Rectal smooth muscle tissue (tissue), 1 donor: ENCODE results near the gene LRRC26.

Experiments used
- H3K27ac ChIP-seq: one replicate; pipeline ENCODE4 v1.7.0; 2013; ENCODE audit warnings: low read depth, low read length, inconsistent platforms
- H3K27me3 ChIP-seq: one replicate; pipeline ENCODE4 v1.7.0; 2013; ENCODE audit warnings: low read length; ENCODE audit not compliant: control insufficient read depth, insufficient read depth
- H3K36me3 ChIP-seq: one replicate; pipeline ENCODE4 v1.7.0; 2013; ENCODE audit warnings: low read length; ENCODE audit not compliant: control insufficient read depth, insufficient read depth
- H3K4me1 ChIP-seq: one replicate; pipeline ENCODE4 v1.7.0; 2013; ENCODE audit warnings: low read length; ENCODE audit not compliant: control insufficient read depth, insufficient read depth
- H3K4me3 ChIP-seq: one replicate; pipeline ENCODE4 v1.7.0; 2013; ENCODE audit warnings: low read length
- H3K9ac ChIP-seq: one replicate; pipeline ENCODE4 v1.7.0; 2013; ENCODE audit warnings: low read length

Gene LRRC26

DNA sequence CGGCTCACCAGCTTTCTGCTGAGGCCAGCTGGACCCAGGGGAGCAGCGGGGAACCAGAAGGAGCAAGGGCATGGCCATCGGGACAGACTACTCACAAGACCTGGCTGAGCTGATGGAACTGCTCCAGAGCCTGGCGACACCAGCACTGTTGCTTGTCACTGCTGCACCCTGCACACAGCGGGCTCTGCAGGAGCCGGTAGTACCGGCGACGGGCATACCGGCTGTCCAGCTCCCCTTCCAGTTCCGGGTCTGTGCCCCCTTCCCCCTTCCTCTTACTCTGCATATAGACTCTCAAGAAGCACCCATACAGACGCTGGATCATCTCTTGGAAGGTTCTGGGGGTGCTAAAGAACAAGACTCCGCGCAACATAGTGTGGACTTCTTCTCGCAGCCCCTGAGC, 17.5 kb upstream of the LRRC26 start:
- Histone ChIP-seq H3K4me1 (peaks cover 24% of the 10 kb centered on the region), H3K27ac (no peak overlapping the region), H3K27me3 (no peaks in the 10 kb centered on the region), H3K9ac (no peak overlapping the region), H3K4me3 (peak overlapping the region; percentile 90), H3K36me3 (peaks cover 39% of the 10 kb centered on the region)

DNA sequence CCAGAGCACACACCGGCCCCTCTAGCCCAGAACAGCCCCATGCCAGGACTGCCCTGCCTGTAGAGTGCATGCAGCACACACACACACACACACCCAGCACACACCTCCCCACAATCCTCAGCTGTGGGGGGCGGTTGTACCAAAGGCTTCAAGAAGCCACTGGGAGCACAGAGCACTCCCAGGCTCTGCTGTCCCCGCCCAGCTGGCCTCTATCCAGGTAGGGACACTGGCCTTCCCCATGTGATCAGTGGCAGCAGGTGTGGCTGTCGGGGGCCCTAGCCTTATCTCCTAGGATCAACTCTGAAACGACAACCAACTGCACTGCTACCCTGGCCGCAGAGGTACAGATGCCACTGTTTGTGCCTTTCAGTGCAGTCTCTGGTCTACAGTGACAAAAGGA, 16.5 kb upstream of the LRRC26 start:
- peak overlapping the region; percentile 20 for H3K4me3 ChIP-seq
- no peak overlapping the region for H3K9ac ChIP-seq
- peaks cover 34% of the 10 kb centered on the region for H3K36me3 ChIP-seq
- H3K4me1 ChIP-seq, result peaks cover 24% of the 10 kb centered on the region
- no peaks in the 10 kb centered on the region for H3K27me3 ChIP-seq
- no peak overlapping the region for H3K27ac ChIP-seq

DNA sequence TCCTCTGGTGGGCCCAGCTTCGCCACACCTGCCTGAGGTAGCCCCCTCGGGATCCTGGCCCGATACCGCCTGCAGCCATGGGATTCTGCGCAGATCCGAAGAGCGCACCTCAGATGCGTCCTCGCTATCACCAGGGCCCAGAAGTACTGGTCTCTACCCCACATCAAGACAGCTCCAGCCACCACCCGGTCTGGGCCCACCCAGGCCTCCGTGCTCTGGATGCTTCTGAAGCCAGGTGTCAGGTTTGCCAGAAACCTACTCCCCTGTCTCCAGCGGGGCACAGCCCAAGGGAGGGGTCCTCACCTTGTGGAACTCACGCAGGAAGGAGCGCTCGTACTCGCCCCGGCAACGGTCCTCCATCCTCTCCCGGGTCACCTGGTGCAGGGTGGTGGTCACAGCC, 16.1 kb upstream of the LRRC26 start:
- Histone ChIP-seq H3K9ac (no peak overlapping the region), H3K27me3 (no peaks in the 10 kb centered on the region), H3K4me1 (peaks cover 24% of the 10 kb centered on the region), H3K27ac (no peak overlapping the region), H3K4me3 (no peak overlapping the region), H3K36me3 (peaks cover 30% of the 10 kb centered on the region)

DNA sequence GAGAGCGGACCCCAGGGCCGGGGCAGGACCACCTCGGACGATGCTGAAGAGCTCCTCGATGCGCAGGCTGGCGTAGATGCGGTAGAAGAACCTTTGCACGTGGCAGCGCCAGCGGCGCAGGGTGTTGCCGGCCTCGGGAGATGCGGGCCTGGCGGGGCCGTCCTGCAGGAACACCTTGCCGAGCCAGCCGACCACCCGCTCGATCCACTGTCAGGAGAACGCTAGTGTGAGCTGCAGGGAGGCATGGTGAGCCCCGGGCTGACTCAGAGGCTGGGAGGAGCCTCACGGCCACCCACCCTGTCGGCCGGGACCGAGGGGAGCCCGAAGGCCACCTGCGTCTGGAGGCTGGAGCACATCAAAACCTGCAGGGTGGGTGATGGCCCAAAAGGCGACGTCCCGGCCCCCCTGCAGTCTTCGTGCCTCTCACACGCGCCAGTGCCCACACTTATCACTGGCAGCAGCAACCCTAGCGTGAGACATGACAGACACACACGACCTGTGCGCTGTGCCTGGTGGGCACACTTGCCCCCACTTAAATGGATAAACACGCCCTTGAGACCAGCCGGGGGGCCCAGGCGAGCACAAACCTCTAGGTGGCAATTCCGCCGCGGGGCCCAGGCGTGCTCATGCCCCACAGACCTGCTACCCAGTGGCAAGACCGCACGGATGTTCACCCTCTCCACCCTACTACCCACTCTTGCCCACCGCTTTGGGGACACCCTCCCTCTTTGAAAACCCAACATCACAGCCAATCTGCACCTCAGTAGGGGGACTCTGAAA, 15.2 kb upstream of the LRRC26 start:
- Histone ChIP-seq H3K36me3 (peaks cover 32% of the 10 kb centered on the region), H3K27ac (no peak overlapping the region), H3K4me3 (no peak overlapping the region), H3K27me3 (no peaks in the 10 kb centered on the region), H3K9ac (no peak overlapping the region), H3K4me1 (peaks cover 24% of the 10 kb centered on the region)

DNA sequence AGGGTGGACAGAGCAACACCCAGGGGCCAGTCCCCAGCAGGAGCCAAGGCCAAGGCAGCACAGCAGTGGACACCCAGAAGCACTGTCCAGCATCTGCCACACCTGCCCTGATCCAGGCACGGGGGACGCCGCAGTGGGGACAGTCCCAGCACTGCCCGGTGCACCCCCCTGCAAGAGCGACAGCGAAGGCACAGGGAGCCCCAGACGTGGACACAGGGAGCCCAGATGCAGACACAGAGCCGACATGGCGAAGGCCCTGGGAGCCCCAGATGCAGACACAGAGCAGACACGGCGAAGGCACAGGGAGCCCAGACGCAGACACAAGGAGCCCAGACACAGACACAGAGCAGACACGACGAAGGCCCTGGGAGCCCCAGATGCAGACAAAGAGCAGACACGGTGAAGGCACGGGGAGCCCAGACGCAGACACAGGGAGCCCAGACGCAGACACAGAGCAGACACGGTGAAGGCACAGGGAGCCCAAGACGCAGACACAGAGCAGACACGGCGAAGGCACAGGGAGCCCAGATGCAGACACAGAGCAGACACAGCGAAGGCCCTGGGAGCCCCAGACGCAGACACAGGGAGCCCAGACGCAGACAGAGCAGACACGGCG, 14.2 kb upstream of the LRRC26 start:
- no peaks in the 10 kb centered on the region for H3K27me3 ChIP-seq
- H3K9ac ChIP-seq, result no peak overlapping the region
- peaks cover 32% of the 10 kb centered on the region for H3K36me3 ChIP-seq
- no peak overlapping the region for H3K4me3 ChIP-seq
- H3K27ac ChIP-seq, result no peak overlapping the region
- H3K4me1 ChIP-seq, result peaks cover 14% of the 10 kb centered on the region

DNA sequence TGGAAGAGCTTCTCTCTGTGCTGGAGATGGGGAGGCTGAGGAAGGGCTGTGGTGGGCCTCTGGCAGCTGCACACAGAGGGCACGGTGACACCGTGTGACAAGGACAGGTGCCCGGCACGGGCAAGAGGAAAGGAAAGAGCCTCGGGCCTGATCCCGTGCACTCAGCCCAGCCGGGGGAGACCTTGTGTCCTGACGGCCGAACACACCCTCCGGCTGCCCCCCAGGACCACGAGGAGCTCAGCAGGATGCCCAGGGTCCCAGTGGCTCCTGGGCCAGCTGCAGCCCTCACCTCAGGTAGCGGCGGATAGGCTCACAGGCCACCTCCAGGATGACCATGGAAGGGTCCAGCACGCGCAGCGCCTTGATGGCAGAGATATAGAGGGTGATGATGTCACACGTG, 13.0 kb upstream of the LRRC26 start:
- H3K27me3 ChIP-seq, result no peaks in the 10 kb centered on the region
- H3K36me3 ChIP-seq, result peaks cover 38% of the 10 kb centered on the region
- H3K4me3 ChIP-seq, result no peak overlapping the region
- no peak overlapping the region for H3K9ac ChIP-seq
- H3K27ac ChIP-seq, result no peak overlapping the region
- H3K4me1 ChIP-seq, result peaks cover 14% of the 10 kb centered on the region

DNA sequence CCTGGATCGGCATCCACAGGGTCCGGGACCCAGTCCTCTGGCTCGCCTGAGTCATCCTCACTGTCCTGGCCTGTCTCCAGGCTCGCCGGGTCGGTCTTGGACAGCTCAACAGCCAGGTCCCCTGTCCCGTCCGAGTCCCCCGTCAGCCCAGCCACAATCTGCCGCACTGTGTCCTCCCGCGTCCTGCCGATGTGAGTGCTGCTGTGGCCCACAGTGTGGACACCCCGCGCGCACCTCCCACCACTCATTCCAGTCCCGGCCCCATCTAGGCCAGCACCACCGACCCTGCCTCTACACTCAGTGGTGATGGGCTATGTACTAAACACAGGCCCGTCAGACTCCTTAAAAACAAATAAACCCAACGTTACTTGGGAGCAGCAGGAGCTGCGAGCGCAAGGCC, 11.8 kb upstream of the LRRC26 start:
- no peak overlapping the region for H3K9ac ChIP-seq
- H3K4me3 ChIP-seq, result no peak overlapping the region
- H3K36me3 ChIP-seq, result peaks cover 38% of the 10 kb centered on the region
- H3K27me3 ChIP-seq, result no peaks in the 10 kb centered on the region
- H3K27ac ChIP-seq, result no peak overlapping the region
- H3K4me1 ChIP-seq, result peaks cover 2% of the 10 kb centered on the region

DNA sequence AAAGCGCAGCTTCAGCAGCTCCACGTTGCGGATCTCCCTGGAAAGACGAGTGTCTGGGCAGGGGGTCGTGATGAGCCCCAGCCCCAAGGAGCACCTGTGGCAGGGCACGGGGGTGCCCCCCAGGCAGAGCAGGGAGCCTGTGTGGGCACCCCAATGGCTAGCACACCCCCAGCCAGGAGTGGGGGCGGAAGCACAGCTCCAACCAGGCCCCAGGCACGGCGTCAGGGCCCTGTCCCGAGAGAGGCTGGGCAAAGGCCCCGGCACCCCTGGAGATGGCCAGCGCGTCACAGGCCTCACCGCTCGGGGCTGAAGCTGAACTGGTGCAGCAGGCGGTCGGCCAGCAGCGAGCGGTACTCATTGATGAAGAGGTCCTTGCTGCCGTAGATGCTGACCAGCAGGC, 10.6 kb upstream of the LRRC26 start:
- H3K27ac ChIP-seq, result no peak overlapping the region
- H3K4me3 ChIP-seq, result no peak overlapping the region
- H3K36me3 ChIP-seq, result peaks cover 33% of the 10 kb centered on the region
- H3K27me3 ChIP-seq, result no peaks in the 10 kb centered on the region
- H3K4me1 ChIP-seq, result no peaks in the 10 kb centered on the region
- no peak overlapping the region for H3K9ac ChIP-seq

DNA sequence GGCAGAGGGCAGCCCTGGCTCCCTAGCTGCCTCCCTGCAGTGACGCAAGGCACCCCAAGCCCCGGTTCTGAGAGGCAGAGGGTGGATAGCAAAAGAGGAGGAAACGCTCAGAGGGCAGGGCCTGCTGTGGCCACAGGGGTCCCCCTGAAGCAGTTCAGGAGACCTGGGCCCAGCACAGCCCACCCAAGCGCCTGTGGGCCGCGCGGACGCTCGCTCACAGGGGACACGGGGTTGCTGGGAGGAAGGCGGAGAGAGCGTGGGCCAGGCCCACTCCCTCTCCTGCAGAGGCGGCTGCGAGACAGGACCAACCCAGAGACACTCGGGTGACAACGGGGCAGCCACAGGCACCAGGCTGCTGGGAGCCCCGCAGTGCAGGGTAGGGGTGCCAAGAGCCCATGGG, 9.9 kb upstream of the LRRC26 start:
- H3K27ac ChIP-seq, result no peak overlapping the region
- H3K4me1 ChIP-seq, result no peaks in the 10 kb centered on the region
- H3K9ac ChIP-seq, result no peak overlapping the region
- peaks cover 33% of the 10 kb centered on the region for H3K36me3 ChIP-seq
- no peak overlapping the region for H3K4me3 ChIP-seq
- no peaks in the 10 kb centered on the region for H3K27me3 ChIP-seq

DNA sequence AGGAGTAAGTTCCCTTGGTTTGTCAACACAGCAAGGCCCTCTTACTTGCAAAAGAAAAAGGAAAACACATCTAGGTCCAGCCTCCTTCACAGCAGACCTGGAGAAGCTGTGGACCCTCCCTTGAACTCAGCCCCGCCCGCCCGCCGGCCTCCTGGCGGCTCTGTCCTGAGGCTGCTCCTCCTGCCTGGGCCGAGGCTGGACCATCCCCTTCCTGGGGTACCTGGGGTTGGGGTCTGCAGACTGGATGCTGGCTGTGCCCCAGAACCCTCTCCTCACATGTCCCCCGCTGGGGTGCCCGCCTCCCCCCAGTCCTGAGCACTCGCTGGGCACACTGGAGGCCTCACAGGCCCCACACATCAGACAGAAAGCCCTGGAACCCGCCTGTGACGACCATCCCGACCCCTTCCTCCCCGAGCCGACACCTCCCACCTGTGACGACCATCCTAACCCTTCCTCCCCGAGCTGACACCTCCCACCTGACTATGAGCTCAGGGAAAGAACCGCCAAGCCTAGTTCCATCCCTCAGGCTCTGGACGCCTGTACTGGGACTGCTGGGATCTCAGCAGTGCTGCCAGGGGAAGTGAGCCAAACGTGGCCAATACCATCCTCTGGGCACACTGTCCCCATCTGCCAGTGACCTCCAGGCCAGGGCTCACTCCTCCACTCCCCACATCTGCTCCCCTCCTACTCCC, 9.2 kb upstream of the LRRC26 start:
- no peak overlapping the region for H3K9ac ChIP-seq
- no peak overlapping the region for H3K27ac ChIP-seq
- peaks cover 33% of the 10 kb centered on the region for H3K36me3 ChIP-seq
- H3K4me3 ChIP-seq, result no peak overlapping the region
- no peaks in the 10 kb centered on the region for H3K4me1 ChIP-seq
- H3K27me3 ChIP-seq, result no peaks in the 10 kb centered on the region

DNA sequence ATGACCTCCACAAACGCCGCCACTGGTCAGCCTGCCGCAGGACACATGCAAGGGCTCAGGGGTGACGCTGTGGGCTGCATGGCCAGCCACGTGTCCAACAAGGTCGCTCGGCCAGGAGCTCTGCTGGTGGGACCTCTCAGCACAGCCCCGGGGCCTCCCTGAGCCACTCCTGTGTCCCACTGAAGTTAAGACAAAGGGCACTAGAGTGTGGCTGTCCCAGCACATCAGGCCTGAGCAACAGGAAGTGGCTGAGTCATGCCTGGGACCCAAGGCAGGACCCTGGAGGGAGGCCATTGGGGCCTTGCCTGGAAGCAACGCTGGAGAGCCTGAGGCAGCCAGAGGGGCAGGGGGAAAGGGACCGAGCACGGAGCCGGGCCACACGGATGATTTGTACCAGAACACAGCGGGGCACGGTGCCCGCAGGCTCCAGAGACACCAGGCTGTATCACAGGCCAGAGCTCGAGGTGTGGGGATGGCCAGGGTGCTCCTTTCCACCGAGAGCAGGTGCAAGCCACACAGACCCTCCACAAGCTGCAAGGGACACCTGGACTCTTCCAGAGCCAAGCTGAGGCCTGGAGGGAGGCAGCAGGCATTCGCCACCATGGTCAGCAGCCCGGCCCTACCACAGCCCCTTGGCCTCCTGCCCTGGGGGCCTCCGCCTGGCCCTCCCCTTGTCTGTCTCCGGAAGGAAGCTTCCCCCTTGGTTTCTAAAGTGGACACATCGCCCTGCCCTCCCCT, 8.5 kb upstream of the LRRC26 start:
- no peak overlapping the region for H3K27ac ChIP-seq
- peaks cover 4% of the 10 kb centered on the region for H3K27me3 ChIP-seq
- no peak overlapping the region for H3K9ac ChIP-seq
- H3K4me1 ChIP-seq, result no peaks in the 10 kb centered on the region
- H3K4me3 ChIP-seq, result no peak overlapping the region
- H3K36me3 ChIP-seq, result peaks cover 27% of the 10 kb centered on the region
